Measurements from ENCODE around the gene C1orf174.

The C1orf174 gene

DNA sequence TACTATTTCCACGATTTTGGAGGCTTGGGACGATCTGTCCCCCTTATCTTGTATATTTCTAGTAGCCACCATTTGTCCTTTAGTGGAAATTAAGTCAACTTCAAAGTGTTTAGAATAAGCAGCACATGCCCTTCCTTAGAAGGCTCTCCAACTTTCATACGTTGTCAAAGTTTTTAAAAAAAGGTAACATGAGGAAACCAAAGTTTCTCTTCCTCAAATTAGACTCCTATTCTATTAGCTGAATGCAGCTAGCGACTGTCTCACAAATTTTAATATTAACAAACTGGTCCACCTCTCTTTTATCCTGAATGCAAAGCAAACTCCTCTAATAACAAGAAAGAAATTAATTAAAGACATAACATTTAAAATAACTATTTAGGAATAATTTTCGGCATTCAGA, 6.9 kb downstream of the C1orf174 start:
- DNase-seq: no peak

GRCh38 chr1:3892748-3893147, 7.3 kb downstream of the C1orf174 start:
- no peak for DNase-seq

- no peak for DNase-seq
Observed at GRCh38 chr1:3891329-3891865, 8.7 kb downstream of the C1orf174 start.

DNA sequence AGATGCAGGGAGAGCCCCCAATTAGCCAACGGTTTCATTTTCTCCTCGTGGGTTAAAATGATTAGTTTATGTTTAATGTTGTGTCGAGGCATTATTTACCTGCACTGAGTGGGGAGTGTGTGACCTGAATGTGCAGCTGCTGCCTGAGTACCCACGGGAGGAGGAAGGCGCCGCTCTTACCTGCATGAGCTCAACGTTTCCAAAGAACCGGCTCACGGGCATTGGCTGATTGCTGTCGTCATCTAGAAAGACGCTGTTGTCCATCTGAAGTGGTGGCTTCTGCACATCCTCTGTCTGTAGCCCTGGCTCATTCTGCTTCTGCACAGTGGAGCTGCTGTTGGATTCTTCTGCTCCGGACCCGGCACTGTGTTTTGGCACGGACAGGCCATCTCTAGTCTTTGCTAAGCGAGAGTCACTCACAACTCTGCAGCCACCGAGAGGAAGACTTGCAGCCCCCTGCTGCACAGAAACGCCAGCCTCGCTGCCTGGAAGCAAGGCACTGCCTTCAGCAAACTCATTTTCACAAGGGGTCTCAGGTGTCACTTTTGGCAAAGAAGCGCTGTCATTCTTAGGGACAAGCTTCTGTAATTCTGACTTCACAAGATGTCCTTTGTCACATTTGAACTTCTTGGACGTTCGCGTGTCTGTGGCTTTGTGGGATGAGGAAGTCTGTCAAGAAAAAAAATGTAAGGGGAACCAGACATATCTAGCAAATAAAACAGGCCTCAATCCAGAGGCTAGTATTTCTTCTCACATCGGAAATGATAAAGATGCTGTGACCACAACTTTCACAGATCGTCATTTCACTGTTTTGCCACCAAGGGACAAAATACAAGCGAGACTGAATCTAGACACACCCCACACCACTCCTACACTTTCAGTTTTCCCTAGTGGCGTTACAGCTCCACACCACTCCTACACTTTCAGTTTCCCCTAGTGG, 9.4 kb downstream of the C1orf174 start:
- DNase-seq: no peak

- no peak for DNase-seq
Observed at GRCh38 chr1:3889936-3890335, 10.1 kb downstream of the C1orf174 start.

- DNase-seq: no peak
Observed at GRCh38 chr1:3888301-3888700, 11.8 kb downstream of the C1orf174 start.

DNA sequence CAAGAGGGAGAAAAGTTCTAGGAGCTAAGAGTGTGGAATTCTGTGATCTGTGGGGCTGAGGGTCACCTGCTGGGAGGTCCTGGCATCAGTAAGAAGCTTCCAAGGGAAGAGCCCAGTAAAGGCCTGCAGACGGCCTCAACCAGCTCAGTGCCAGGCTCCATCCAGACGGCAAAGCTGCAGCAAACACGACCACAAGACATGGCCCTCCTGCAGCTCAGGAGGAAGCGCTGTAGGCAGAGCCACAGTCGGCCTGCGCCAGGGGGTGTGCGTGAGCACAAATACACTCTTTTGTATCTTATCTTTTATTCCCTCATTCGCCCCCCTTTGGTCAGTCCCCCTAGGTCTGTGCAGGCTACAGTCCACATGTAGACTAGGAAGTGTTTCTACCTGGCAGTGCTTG, 13.4 kb downstream of the C1orf174 start:
- DNase-seq: no peak

DNA sequence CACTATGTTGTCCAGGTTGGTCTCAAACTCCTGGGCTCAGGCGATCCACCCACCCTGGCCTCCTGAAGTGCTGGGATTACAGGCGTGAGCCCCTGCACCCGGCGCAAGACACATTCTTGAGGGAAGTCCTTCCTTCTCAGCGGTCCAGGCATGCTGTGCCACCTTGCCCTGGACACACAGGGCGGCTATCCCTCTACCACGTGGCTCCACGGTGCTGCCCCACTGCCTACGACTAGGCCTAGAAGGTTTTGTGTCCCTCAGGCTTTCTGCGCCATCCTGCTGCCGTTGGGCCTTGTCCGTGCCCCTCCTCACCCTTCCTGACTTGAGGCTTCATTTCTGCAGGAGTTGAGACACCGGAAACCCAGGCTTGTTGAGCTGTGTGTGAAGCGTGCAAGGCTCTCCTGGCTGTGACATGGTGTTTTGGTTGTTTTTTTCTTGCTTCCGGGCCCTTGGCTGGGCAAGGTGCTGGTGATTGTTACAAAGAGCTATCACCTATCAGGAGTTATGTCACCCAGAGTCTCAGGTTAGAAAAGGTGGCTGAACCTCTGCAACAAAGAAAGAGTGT, 13.9 kb downstream of the C1orf174 start:
- no peak for DNase-seq

DNA sequence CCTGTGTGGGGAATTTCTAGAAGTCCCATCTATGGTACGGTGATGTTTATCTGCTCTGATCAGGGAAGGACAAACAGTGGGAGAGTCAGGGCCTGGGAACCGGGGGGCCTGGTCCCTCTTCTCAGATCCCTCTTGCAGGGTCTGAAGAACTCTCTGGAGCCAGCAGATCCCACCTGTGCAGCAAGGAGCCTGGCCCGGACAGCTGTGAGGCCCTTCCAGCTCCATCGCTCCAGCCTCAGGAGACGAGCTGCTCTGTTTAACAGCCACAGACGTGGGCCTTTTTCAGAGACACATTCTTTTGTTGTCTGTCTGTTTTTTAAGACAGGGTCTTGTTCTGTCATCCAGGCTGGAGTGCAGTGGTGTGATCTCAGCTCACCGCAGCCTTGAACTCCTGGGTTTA, 14.5 kb downstream of the C1orf174 start:
- no peak for DNase-seq

DNA sequence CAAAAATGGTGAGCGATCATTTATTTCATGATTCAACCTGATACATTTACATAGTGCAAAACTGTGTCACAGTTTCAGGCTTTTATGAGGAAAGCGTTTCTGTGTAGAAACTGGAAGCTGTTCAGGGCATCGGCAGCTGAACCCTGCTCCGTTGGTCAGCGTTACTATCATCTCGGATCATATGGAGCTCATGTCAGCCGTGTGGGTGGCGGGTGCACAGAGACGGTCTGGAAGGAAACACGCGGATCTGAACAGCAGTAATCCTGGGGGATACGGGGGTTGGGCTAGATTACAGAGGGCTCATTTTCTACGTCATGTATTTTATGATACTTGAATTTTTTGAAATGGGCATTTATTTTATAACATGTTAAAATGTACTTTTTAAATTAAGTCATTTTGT, 15.1 kb downstream of the C1orf174 start:
- DNase-seq: no peak

DNA sequence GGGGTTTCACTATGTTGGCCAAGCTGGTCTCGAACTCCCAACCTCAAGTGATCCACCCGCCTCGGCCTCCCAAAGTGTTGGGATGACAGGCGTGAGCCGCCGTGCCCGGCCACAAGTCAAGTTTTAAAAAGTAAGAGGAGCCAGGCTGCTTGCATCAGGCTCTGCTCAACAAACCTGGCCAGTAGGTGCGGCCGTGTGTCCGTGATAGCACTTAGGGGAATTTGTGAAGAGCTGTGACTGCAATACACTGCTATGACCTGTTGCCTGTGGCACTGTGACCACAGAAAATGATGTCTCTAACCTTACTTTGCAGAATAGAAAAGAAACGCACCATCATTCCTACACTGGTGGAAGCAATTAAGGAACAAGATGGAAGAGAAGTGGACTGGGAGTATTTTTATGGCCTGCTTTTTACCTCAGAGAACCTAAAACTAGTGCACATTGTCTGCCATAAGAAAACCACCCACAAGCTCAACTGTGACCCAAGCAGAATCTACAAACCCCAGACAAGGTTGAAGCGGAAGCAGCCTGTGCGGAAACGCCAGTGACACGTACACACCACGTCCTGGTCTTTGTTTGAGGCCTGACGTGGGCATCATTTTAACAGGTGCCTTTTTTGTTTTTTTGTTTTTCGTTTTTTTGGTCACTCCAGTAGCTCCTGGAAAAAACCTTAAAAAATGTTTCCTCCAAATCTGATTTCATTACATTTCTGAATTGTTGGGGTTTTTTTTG, 16.7 kb downstream of the C1orf174 start:
- no peak for DNase-seq

- DNase-seq: no peak
Observed at GRCh38 chr1:3881193-3881480, 18.9 kb downstream of the C1orf174 start.

DNA sequence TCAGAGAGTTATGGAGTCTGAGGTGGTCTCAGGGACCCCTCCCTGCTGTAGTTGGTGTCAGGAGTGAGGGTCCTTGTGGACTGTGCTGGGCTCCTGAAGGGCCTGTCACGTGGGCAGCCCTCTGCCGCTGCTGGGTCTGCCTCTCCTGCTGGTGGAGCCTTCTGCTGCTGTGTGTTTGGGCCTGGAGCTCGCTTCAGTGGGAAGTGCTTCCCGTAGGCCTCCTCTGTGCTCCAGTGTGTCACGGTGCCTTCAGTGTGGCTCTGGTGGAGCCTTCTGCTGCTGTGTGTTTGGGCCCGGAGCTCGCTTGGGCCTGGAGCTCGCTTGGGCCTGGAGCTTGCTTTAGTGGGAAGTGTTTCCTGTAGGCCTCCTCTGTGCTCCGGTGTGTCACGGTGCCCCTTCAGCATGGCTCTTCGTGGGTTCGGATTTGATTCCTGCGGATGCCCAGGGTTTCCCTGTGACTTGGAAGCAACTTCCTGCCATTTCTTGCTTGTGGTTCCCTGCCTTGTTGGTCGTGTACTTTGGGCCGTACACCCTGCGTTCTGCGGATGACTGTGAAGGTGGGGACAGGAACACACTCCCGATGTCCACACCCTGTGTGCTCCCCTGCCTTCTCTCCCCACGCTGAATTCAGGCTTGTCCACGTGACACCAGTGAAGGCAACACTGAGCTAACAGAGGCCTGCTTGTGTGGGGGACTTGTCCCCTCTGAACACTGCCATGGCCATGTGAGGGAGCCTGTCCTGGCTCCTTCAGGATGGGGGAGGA, 19.5 kb downstream of the C1orf174 start:
- DNase-seq: no peak

- no peak for DNase-seq
Observed at GRCh38 chr1:3879787-3880428, 20.2 kb downstream of the C1orf174 start.

DNA sequence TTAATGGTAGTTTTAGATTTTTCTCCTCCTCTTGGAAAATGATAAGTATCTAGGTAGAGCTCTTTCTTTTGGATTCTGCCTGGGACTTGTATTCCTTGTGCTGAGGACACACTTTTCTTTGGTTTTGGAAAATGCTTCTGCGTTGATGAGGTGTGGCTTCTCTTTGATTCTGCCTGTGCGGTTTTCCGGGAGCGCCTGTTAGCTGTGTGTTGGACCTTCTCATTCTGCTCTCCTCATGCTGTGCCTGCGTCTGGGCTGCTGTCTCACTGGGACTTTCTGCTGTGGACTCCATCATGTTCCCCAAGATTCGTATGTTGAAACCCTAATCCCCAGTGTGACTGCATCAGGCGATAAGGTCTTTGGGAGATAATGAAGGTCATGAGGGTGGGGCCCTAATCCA, 21.0 kb downstream of the C1orf174 start:
- DNase-seq: no peak

- no peak for DNase-seq
Observed at GRCh38 chr1:3876716-3877115, 23.4 kb downstream of the C1orf174 start.

- no peak for DNase-seq
Observed at GRCh38 chr1:3874736-3875135, 25.3 kb downstream of the C1orf174 start.

- no peak for DNase-seq
Observed at GRCh38 chr1:3872546-3872945, 27.5 kb downstream of the C1orf174 start.

- DNase-seq: no peak
Observed at GRCh38 chr1:3871451-3871805, 28.6 kb downstream of the C1orf174 start.

GRCh38 chr1:3869751-3870301, 30.2 kb downstream of the C1orf174 start:
- DNase-seq: peak; percentile 82

- no peak for DNase-seq
Observed at GRCh38 chr1:3868464-3869006, 31.5 kb downstream of the C1orf174 start.

DNA sequence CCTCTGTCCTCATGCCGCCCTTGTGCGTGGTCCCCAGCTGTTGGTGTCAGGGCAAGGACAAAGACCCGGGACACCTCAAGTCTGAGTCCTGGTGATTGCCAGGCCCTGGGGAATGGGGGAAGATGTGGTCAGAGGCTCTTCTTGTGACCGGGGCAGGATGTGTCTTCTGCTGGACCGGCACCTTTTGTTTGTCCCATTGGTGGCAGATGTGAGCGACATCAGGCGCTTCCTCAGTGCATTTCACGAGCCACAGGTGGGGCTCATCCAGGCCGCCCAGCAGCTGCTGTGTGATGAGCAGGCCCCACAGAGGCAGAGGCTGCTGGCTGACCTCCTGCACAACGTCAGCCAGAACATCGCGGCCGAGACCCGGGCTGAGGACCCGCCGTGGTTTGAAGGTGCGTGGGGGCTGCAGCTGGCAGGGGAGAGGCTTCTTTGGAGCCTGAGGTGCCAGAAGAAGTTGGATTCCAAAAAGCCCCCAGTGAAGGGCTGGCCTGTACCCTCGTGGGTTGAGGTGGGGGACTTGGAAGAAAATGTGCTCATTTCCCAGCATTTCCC, 34.4 kb downstream of the C1orf174 start:
- no peak for DNase-seq
